Measurements from ENCODE around the gene LTBP3.

DNA sequence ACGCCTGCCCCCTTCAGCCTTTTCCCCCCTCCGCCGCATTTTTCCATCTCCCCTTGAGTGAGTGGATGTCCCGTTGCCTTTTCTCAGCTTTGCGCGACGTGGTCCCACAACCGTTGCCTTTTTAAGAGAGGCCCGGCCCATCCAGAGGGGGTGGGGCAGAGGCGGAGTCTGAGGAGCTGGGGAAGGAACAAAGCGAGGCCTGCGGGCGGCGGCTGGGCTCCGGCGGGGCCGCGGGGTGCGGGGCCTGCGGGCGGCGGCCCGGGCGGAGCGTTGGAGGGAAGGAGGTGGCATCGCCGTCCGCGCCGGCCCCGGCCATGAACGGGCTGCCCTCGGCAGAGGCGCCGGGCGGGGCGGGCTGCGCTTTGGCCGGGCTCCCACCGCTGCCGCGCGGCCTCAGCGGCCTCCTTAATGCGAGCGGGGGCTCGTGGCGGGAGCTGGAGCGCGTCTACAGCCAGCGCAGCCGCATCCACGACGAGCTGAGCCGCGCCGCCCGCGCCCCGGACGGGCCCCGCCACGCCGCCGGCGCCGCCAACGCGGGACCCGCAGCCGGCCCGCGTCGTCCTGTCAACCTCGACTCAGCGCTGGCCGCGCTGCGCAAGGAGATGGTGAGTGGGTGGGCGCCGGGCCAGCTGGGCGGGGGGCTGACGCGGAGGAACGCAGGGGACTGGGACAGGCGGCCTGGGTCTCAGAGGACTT lies 14.3 kb upstream of the LTBP3 start, which contains the start of gene FAM89B:
- TF ChIP-seq, protein P1, sequence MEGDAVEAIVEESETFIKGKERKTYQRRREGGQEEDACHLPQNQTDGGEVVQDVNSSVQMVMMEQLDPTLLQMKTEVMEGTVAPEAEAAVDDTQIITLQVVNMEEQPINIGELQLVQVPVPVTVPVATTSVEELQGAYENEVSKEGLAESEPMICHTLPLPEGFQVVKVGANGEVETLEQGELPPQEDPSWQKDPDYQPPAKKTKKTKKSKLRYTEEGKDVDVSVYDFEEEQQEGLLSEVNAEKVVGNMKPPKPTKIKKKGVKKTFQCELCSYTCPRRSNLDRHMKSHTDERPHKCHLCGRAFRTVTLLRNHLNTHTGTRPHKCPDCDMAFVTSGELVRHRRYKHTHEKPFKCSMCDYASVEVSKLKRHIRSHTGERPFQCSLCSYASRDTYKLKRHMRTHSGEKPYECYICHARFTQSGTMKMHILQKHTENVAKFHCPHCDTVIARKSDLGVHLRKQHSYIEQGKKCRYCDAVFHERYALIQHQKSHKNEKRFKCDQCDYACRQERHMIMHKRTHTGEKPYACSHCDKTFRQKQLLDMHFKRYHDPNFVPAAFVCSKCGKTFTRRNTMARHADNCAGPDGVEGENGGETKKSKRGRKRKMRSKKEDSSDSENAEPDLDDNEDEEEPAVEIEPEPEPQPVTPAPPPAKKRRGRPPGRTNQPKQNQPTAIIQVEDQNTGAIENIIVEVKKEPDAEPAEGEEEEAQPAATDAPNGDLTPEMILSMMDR (IDR thresholded peaks at IDR 0.05; ENCODE audit: low read depth, low read length, poor library complexity, severe bottlenecking), result no peak
- TF ChIP-seq EZH2phosphoT487 (IDR thresholded peaks at IDR 0.05; ENCODE audit: borderline replicate concordance, low read length), result no peak

Data from DOHH2 (cell line).